NT2/D1 (cell line): ENCODE data around the gene TENT5A.

Source experiments
- DNase-seq: peaks from one replicate; pipeline ENCODE4 v3.0.0-alpha.2; 2011; ENCODE audit warnings: low read depth, low spot score
- H3K27me3 ChIP-seq: 2 replicates; pipeline ENCODE4 v1.6.0; 2011; ENCODE audit warnings: mild to moderate bottlenecking; ENCODE audit not compliant: insufficient read length, insufficient read depth
- H3K36me3 ChIP-seq: 2 replicates; pipeline ENCODE4 v1.6.1; 2011; ENCODE audit warnings: mild to moderate bottlenecking, low read length, mixed read lengths; ENCODE audit not compliant: insufficient read depth, insufficient read length
- H3K4me1 ChIP-seq: 2 replicates; pipeline ENCODE4 v1.5.1; 2011; ENCODE audit not compliant: insufficient read depth, insufficient read length
- H3K4me3 ChIP-seq: 2 replicates; pipeline ENCODE4 v1.5.1; 2011; ENCODE audit warnings: low read depth; ENCODE audit not compliant: insufficient read length
- H3K9ac ChIP-seq: 2 replicates; pipeline ENCODE4 v1.6.0; 2011; ENCODE audit warnings: low read depth; ENCODE audit not compliant: insufficient read length
- H3K9me3 ChIP-seq: 2 replicates; pipeline ENCODE4 v1.5.1; 2011; ENCODE audit warnings: mild to moderate bottlenecking, low read length; ENCODE audit not compliant: insufficient read depth
- SUZ12 ChIP-seq: IDR thresholded peaks from 2 replicates; pipeline ENCODE4 v1.6.1; 2011; ENCODE audit not compliant: insufficient read length, insufficient read depth; ENCODE audit errors: extremely low read depth
- YY1 ChIP-seq: IDR thresholded peaks from 2 replicates; pipeline ENCODE4 v1.6.1; 2011; ENCODE audit not compliant: insufficient read length, insufficient read depth
- ZNF274 ChIP-seq: IDR thresholded peaks from 2 replicates; pipeline ENCODE4 v1.6.1; 2011; ENCODE audit warnings: mild to moderate bottlenecking, low read depth, low read length

Gene TENT5A

GRCh38 chr6:81722506-81723223 lies 29.8 kb downstream of the TENT5A start:
- H3K36me3 ChIP-seq, result no peaks in the 10 kb centered on the region
- TF ChIP-seq SUZ12, result no peak
- no peak for TF ChIP-seq YY1
- TF ChIP-seq ZNF274, result no peak
- no peak overlapping the region for H3K9ac ChIP-seq
- no peaks in the 10 kb centered on the region for H3K27me3 ChIP-seq
- no peak overlapping the region for H3K4me3 ChIP-seq
- no peaks in the 10 kb centered on the region for H3K9me3 ChIP-seq
- no peaks in the 10 kb centered on the region for H3K4me1 ChIP-seq
- DNase-seq, result no peak

- H3K9me3 ChIP-seq, result no peaks in the 10 kb centered on the region
- TF ChIP-seq SUZ12, result no peak
- TF ChIP-seq YY1, result no peak
- no peak for TF ChIP-seq ZNF274
- no peak overlapping the region for H3K4me3 ChIP-seq
- DNase-seq, result no peak
- H3K9ac ChIP-seq, result no peak overlapping the region
- H3K27me3 ChIP-seq, result no peaks in the 10 kb centered on the region
- no peaks in the 10 kb centered on the region for H3K4me1 ChIP-seq
- H3K36me3 ChIP-seq, result no peaks in the 10 kb centered on the region
These were observed 32.1 kb downstream of the TENT5A start for GRCh38 chr6:81720427-81720826.

GRCh38 chr6:81718126-81718525 lies 34.4 kb downstream of the TENT5A start:
- Histone ChIP-seq H3K9ac (no peak overlapping the region), H3K27me3 (no peaks in the 10 kb centered on the region), H3K36me3 (no peaks in the 10 kb centered on the region), H3K4me1 (no peaks in the 10 kb centered on the region), H3K4me3 (no peak overlapping the region), H3K9me3 (no peaks in the 10 kb centered on the region)
- no peak for TF ChIP-seq SUZ12
- TF ChIP-seq ZNF274, result no peak
- TF ChIP-seq YY1, result no peak
- DNase-seq, result no peak

DNA sequence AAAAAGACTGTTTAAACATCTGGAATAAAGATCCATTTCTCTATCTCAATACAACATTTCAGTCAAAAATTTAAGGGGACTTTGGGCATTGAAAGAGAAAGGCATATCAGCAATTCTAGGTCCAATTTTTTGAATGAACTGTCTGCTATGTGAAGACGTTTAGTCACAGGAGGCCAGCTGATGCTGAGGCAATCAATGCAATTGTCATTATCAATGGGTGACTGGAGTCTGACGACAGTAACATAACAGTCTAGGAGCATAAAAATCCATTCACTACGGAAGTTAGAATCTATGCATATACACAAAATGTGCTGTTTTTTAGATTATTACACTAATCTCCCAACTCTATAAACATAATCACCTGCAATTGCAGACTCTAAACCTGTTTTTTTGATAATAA lies 37.8 kb downstream of the TENT5A start:
- Histone ChIP-seq H3K4me3 (no peak overlapping the region), H3K27me3 (no peaks in the 10 kb centered on the region), H3K9me3 (no peaks in the 10 kb centered on the region), H3K9ac (no peak overlapping the region), H3K4me1 (no peaks in the 10 kb centered on the region), H3K36me3 (no peaks in the 10 kb centered on the region)
- DNase-seq, result no peak
- TF ChIP-seq SUZ12 (no peak), YY1 (no peak), ZNF274 (no peak)

DNA sequence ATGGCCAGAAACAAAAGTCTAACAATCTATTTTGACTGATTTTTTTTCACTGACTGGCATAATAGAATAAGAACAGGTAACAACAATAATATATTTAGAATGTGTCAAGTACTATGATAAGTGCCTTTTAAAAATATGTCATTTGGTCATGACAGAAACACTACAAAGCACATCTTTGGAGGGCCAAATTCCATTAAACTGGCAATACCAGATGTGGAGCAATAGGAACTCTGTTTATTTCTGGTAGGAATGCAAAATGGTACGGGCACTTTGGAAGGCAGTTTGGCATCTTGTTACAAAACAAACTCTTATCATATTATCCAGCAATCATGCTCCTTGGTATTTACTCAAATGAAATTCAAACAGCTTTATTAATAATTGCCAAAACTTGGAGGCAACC lies 39.3 kb downstream of the TENT5A start:
- TF ChIP-seq YY1 (no peak), ZNF274 (no peak), SUZ12 (no peak)
- Histone ChIP-seq H3K27me3 (no peaks in the 10 kb centered on the region), H3K36me3 (no peaks in the 10 kb centered on the region), H3K9me3 (no peaks in the 10 kb centered on the region), H3K4me3 (no peak overlapping the region), H3K9ac (no peak overlapping the region), H3K4me1 (no peaks in the 10 kb centered on the region)
- no peak for DNase-seq

GRCh38 chr6:81708113-81708699 lies 44.3 kb downstream of the TENT5A start:
- Histone ChIP-seq H3K4me3 (no peak overlapping the region), H3K4me1 (no peaks in the 10 kb centered on the region), H3K36me3 (no peaks in the 10 kb centered on the region), H3K9ac (no peak overlapping the region), H3K9me3 (no peaks in the 10 kb centered on the region), H3K27me3 (no peaks in the 10 kb centered on the region)
- TF ChIP-seq SUZ12 (no peak), YY1 (no peak), ZNF274 (no peak)
- peak; percentile 42 for DNase-seq

- TF ChIP-seq SUZ12 (no peak), ZNF274 (no peak), YY1 (no peak)
- DNase-seq, result no peak
- Histone ChIP-seq H3K4me1 (no peaks in the 10 kb centered on the region), H3K9ac (no peak overlapping the region), H3K27me3 (no peaks in the 10 kb centered on the region), H3K4me3 (no peak overlapping the region), H3K36me3 (no peaks in the 10 kb centered on the region), H3K9me3 (no peaks in the 10 kb centered on the region)
These were observed 47.8 kb downstream of the TENT5A start for GRCh38 chr6:81704700-81705099.

DNA sequence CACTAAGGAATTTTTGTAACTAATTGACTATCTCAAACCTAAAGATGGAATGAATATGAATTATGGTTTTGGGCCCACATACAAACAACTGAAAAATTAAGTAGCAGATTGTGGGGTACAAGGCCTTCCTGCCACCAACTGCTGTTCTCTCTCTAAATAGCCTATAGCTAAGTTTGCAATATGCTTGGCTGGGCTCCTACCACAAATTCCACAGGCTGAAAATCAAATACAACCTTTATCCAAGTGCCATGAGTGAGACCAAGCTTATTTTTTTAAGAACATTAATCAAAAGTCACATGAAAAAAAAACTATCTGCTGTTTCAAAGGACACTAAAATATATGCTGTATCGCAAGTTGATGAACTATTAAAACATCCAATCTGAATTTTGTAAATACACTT lies 52.1 kb downstream of the TENT5A start:
- DNase-seq, result no peak
- Histone ChIP-seq H3K9me3 (no peaks in the 10 kb centered on the region), H3K9ac (no peak overlapping the region), H3K4me3 (no peak overlapping the region), H3K27me3 (no peaks in the 10 kb centered on the region), H3K4me1 (no peaks in the 10 kb centered on the region), H3K36me3 (no peaks in the 10 kb centered on the region)
- no peak for TF ChIP-seq YY1
- no peak for TF ChIP-seq ZNF274
- no peak for TF ChIP-seq SUZ12
